Stimulated activated CD4-positive, alpha-beta T cell treated with anti-CD3 and anti-CD28 coated beads, Interleukin-1b, Interleukin-23, amount 100 ng/mL, for 24 hours (primary cell): ENCODE data around the gene NLRC5.
"Not testable (repeated sequence)": the region's sequence is repeated elsewhere in the genome, so short reads cannot be mapped to it uniquely, and the experiment has no call there.

Experiments
- DNase-seq, 4 experiments: peaks; one replicate each; pipeline ENCODE4 v3.0.0-alpha.2; 2020; ENCODE audit warnings: low read depth in 4 of 4, low spot score in 1 of 4

Gene NLRC5

DNA sequence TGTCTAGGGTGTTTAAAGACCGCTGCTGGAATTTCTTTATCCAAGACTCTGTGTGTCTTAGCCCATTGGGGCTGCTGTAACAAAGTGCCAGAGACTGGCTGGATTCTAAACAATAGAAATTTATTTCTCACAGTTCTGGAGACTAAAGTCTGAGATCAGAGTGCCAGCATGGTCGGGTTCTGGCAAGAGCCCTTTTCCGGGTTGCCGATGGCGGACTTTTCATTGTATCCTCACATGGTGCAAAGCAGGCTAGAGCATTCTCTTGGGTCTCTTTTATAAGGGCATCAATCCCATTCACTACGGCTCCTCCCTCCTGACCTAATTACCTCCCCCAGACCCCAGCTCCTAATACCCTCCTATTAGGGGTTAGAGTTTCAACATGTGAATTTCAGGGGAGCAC, 9.5 kb downstream of the NLRC5 start:
- DNase-seq: no peak

DNA sequence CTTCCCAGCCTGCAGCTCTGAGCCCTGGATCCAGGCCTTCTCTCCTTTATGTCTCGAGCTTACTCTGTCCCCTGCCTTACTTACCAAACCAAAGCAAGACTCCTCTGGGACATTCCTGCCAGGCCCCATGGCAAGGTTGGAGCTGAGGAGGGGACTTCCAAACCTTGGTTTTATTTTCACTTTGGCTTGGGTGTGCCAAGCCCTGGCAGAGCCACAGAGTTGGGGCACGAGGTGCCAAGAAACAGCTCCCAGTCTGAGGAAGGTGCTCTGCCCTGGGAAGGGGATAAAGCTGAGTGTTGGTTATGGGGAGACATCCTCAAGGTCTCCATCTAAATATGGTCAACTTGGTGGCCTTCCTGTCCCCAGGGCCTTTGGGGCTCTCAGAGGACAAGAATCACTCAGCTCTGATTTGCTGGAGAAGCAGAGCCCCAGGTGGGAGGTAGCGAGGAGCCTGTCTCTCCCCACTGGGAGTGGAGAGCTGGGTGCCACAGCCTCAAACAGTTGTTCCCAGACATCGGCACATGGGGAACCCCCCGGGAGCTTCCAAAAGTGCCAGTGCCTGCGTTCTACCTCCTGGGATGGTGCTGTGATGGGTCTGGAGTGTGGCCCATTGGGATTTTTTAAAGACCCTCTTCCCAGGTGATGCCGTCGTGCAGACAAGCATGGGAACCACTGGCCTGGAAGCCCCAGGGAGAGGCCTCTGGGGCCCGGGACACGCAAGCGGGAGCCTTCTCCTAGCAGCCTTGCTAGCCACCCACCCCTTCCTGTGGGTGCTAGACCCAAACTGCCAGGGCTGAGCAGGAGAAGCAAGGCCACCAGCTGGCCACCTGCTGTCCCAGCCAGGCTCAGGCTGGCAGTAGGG, 10.3 kb downstream of the NLRC5 start:
- DNase-seq: no peak

DNA sequence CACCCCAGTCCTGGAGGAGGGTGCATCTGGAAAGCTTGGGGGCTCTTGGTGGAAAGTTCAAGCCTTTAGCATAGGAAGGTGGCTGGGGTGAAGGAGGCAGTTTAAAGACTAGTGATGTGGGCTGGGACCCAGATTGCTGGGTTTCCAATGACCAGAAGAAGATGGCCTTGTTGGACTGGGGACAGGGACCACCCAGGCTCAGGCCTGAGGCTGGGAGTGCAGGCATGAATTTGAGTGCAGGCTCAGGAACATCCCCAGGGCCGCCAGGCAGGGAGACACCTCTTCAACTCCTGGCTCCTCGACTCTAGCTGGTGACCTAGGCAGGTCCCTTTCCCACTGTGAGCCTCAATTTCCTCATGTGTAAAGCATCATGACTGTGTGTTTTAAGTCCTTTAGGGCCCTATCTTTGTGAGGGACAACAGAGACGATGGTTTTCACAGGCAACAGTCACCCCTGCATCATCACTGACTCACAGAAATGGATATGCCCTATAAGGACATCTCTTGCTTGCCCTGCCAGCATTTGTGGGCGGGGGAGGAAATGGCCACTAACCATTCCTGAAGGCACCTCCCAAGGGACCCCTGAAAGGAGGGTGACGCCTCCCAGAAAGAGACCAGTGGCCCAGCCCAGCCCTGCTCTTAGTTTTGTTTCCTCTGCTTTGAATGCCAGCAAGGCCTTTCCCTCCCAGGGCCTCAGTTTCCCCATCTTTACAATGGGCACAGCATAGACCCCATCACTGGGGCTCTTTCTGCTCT, 11.1 kb downstream of the NLRC5 start:
- no peak for DNase-seq

GRCh38 chr16:57001026-57001679, 11.8 kb downstream of the NLRC5 start:
- no peak for DNase-seq

GRCh38 chr16:57003439-57004386, 14.4 kb downstream of the NLRC5 start:
- DNase-seq: no peak

GRCh38 chr16:57004387-57005250, 15.3 kb downstream of the NLRC5 start:
- DNase-seq: no peak

DNA sequence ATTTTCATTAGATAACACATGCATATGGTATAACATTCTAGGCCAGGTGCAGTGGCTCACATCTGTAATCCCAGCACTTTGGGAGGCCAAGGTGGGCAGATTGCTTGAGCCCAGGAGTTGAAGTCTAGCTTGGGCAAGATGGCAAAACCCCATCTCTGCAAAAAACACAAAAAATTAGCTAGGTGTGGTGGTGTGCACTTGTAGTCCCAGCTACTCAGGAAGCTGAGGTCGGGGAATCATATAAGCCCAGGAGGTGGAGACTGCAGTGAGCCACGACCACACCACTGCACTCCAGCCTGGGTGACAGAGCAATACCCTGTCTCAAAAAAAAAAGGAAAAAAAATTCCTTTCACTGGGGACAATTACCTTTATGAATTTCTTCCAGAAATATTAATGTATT, 16.2 kb downstream of the NLRC5 start:
- DNase-seq: not testable (repeated sequence)

GRCh38 chr16:57007050-57007449, 17.7 kb downstream of the NLRC5 start:
- DNase-seq: no peak

GRCh38 chr16:57007530-57007929, 18.2 kb downstream of the NLRC5 start:
- no peak for DNase-seq

- no peak for DNase-seq
Measured at GRCh38 chr16:57008440-57008839, 19.1 kb downstream of the NLRC5 start.

- DNase-seq: no peak
Measured at GRCh38 chr16:57009643-57010170, 20.4 kb downstream of the NLRC5 start.

GRCh38 chr16:57012353-57012752, 23.0 kb downstream of the NLRC5 start:
- no peak for DNase-seq

DNA sequence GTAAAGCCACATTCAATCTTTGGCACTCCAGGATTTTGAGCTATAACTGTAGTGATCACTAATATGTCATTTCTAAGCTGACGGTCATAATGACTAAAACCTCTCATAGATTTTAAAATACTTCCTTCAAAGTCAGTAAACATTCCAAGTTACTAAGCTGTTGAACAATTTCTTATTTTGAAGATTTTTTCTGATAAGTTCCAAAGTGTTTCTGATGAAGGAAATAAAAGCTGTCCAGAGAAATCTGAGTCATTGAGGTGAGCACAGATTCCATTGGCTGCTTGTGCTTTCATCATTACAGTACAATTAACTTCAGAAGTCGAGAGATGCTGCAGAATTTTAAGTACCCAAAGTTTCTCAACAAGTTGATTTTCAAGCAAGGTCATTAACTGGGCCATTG, 23.9 kb downstream of the NLRC5 start:
- no peak for DNase-seq

DNA sequence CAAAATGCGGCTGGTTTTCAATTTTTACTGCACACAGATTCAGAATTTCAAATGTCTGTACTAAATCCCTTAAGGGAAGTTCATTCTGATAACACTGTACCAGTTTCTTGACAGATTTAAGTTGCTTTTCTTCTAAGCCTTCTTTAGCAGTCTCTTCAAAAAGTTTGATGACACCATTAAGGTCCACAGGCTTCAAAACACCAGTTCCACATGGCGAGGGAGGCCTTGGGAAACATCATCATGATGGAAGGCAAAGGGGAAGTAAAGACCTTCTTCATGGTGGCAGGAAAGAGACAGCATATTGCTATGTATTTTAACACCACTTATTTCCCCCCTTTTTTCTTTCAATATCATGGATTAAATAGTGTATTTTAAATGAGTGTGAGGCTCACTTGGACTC, 24.5 kb downstream of the NLRC5 start:
- DNase-seq: no peak

DNA sequence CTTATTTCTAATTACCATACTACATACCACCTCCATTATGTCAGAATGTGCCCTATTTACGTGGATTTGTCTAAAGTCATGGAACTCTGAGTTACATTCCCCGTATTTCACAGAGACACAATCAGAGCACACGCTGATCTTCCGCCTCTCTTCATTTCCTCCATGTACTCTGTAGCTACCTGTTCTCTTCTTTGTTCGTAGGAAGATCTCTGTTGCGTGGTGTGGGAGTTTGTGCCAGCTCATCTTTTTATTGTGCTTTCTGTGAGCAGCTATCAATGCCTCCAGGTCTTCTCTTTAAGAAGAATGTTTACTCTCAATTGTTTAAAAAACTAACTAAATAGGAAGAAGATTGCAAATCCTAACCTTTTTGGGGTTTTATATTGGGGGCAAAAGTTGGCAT, 26.9 kb downstream of the NLRC5 start:
- DNase-seq: no peak

GRCh38 chr16:57016831-57017230, 27.5 kb downstream of the NLRC5 start:
- DNase-seq: no peak

DNA sequence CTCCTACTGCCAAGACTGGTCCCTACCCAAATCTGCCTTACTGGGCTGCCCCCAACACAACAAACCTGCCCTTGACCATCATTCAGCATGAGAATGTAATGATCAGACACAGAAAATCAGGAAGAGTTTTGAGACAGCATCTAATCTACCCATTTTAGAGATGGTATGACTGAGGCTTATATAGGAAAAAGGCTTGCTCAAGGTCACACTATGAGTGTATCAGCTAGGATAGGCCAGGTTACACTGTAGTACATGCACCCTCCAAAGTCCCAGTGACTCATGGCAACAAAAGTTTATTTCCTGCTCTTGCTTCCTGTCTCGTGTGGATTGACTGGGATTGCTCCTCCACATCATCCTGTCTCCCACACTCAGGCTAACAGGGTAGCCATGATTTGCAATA, 27.9 kb downstream of the NLRC5 start:
- no peak for DNase-seq

DNA sequence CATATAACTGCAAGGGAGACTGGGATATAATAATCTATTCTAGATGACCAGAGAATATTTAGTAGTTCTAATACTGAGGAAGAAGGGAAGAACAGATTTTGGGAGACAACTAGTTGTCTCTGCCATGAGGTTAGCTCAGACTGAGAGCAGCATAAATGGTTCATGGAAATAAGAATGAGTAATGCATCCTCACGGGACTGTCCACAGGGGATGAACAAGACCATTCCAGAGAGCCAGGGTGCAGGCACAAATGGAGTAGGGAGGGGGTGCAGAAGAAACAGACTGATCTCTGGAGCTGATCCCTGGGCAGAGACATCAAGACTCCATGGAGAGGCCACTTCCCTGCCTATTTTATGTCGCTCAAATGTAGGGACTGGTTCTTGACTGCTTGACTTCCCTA, 30.4 kb downstream of the NLRC5 start:
- no peak for DNase-seq

- no peak for DNase-seq
Measured at GRCh38 chr16:57020651-57021050, 31.3 kb downstream of the NLRC5 start.

GRCh38 chr16:57021757-57022156, 32.4 kb downstream of the NLRC5 start:
- no peak for DNase-seq
